ENCODE results near the gene RNF157.

RNF157 gene

DNA sequence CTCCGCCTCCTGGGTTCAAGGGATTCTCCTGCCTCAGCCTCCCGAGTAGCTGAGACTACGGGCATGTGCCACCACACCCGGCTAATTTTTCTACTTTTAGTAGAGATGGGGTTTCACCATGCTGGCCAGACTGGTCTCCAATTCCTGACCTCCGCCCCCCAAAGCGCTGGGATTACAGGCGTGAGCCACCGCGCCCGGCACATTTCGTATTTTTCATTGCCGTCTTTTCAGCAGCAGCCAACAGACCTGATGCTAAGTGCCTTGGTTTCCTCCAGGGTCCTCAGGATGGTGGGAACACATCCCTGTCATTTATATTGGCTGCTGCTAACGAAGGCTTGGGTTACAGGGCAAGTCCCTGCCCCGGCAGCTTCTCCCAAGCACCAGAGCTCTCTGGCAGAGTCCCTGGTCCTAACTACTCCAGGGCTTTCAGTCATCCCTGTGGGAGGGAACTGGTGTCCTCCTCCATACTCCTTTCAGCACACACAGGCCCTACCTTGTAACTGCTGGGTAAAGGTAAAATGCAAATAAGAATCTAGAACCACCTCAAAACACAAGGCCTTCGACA lies 1.5 kb upstream of the RNF157 start:
- H3K27me3 ChIP-seq (ENCODE audit: insufficient read depth, poor library complexity, severe bottlenecking), result peaks cover 17% of the 10 kb centered on the region
- H3K4me3 ChIP-seq (replicated peaks; ENCODE audit: insufficient read depth, low read length), result no peak overlapping the region
- H3K27ac ChIP-seq (replicated peaks), result no peak overlapping the region
- DNase-seq (ENCODE audit: low read depth in 1 of 2, low spot score in 1 of 2), result no peak
- TF ChIP-seq REST (IDR thresholded peaks at IDR 0.05; ENCODE audit: insufficient replicate concordance, low read depth) (no peak), POLR2AphosphoS5 (IDR thresholded peaks at IDR 0.05; ENCODE audit: low read depth) (no peak), SPI1 (IDR thresholded peaks at IDR 0.05; ENCODE audit: borderline replicate concordance, low read depth) (no peak), GABPA (IDR thresholded peaks at IDR 0.05; ENCODE audit: low read depth) (no peak), CTCF (IDR thresholded peaks at IDR 0.05; ENCODE audit: insufficient read depth, low read length) (no peak)

GRCh38 chr17:76241204-76241538 lies 878 bp upstream of the RNF157 start:
- Histone ChIP-seq H3K27me3 (ENCODE audit: insufficient read depth, poor library complexity, severe bottlenecking) (peaks cover 17% of the 10 kb centered on the region), H3K27ac (replicated peaks) (no peak overlapping the region)
- DNase-seq (ENCODE audit: low read depth in 1 of 2, low spot score in 1 of 2), result no peak

DNA sequence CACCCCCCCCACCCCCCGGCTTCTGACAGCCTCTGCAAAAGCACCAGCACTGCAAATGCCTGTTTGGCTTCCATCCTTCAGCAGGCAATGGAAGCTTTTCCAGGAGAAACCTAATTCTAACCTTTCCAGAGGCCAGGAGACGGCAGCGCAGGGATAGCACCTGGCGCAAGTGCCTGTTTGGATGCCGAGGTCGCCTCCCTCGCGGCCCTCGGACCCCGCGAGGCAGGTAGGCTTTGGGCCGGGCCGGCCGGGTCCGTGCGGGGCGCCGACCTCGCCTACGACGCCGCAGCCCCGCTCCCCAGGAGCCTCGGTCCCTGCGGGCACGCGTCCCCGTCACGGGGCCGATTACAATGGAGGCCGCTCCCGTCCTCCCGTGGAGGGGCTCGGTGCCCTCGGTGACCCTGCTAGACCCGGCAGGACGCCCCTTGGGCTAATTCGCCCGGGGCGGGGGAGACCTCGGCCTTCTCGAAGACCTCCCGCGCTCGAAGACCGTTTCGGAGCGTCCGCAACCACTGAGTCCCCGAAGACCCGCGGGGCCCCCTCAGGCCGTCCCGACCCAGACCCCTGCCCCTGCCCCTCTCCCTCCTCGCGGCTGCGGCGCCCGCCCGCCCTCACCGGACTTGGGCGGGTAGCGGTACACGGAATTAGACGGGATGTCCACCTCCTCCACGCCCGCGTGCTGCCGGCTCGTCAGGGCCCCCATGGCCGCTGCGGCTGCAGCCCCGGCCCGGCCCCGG lies 587 bp downstream of the RNF157 start:
- no peak for DNase-seq (ENCODE audit: low read depth in 1 of 2, low spot score in 1 of 2)
- H3K27me3 ChIP-seq (ENCODE audit: insufficient read depth, poor library complexity, severe bottlenecking), result peaks cover 17% of the 10 kb centered on the region
- TF ChIP-seq SPI1 (IDR thresholded peaks at IDR 0.05; ENCODE audit: borderline replicate concordance, low read depth), result no peak
- no peak for TF ChIP-seq POLR2AphosphoS5 (IDR thresholded peaks at IDR 0.05; ENCODE audit: low read depth)
- TF ChIP-seq CTCF (IDR thresholded peaks at IDR 0.05; ENCODE audit: insufficient read depth, low read length), result no peak
- TF ChIP-seq REST (IDR thresholded peaks at IDR 0.05; ENCODE audit: insufficient replicate concordance, low read depth), result no peak
- no peak for TF ChIP-seq GABPA (IDR thresholded peaks at IDR 0.05; ENCODE audit: low read depth)
- no peak overlapping the region for H3K27ac ChIP-seq (replicated peaks)
- H3K4me3 ChIP-seq (replicated peaks; ENCODE audit: insufficient read depth, low read length), result peak overlapping the region; percentile 17

More at GRCh38 chr17:76241204-76241538, 878 bp upstream of the RNF157 start:
- no peak for TF ChIP-seq POLR2AphosphoS5 (IDR thresholded peaks at IDR 0.05; ENCODE audit: low read depth)
- peak overlapping the region; percentile 58 for H3K4me3 ChIP-seq (replicated peaks; ENCODE audit: insufficient read depth, low read length)

DNA sequence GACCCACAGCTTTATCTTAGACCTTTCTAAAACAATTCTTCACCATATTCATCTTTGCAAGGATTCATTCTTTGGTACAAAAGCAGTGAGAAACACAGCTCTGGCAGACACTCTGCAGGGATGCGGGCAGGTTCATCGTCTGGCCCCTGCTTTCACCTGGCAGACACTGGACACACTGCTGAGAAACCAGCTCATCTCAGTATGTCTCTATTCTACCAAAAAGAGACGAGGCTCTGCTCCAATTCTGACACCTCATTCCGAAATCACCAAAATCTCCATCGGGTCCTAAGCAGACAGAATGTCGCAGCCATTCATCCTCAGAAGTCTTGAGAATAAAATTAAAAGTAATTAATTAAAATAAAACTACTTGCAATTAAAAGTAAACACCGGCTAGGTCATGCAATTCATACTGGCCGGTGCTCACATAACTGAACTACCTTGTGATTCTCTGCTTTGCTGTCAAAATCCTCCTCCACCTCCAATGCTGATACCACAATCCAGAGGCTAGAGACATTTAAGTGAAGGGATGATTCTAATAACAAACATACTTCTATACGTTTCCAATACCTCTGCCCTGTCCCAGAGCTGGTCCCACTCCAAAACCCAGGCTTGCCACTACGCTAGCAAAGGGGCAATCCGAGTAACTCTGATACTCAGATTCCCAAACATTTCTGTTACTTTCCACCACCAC lies 1.3 kb downstream of the RNF157 start:
- TF ChIP-seq GABPA (IDR thresholded peaks at IDR 0.05; ENCODE audit: low read depth) (no peak), CTCF (IDR thresholded peaks at IDR 0.05; ENCODE audit: insufficient read depth, low read length) (no peak)
- Histone ChIP-seq H3K4me3 (replicated peaks; ENCODE audit: insufficient read depth, low read length) (no peak overlapping the region), H3K27me3 (ENCODE audit: insufficient read depth, poor library complexity, severe bottlenecking) (peaks cover 17% of the 10 kb centered on the region), H3K27ac (replicated peaks) (no peak overlapping the region)
- DNase-seq (ENCODE audit: low read depth in 1 of 2, low spot score in 1 of 2), result no peak

Measured in HL-60 (cell line).